ENCODE data around the gene GDI2. TPM values are rescaled to one million over a fixed set of nuclear protein-coding genes. Genes with fewer than 3 reads are reported as not detected.

GDI2 gene
- total RNA-seq, result 258 and 372 TPM in 2 replicates

DNA sequence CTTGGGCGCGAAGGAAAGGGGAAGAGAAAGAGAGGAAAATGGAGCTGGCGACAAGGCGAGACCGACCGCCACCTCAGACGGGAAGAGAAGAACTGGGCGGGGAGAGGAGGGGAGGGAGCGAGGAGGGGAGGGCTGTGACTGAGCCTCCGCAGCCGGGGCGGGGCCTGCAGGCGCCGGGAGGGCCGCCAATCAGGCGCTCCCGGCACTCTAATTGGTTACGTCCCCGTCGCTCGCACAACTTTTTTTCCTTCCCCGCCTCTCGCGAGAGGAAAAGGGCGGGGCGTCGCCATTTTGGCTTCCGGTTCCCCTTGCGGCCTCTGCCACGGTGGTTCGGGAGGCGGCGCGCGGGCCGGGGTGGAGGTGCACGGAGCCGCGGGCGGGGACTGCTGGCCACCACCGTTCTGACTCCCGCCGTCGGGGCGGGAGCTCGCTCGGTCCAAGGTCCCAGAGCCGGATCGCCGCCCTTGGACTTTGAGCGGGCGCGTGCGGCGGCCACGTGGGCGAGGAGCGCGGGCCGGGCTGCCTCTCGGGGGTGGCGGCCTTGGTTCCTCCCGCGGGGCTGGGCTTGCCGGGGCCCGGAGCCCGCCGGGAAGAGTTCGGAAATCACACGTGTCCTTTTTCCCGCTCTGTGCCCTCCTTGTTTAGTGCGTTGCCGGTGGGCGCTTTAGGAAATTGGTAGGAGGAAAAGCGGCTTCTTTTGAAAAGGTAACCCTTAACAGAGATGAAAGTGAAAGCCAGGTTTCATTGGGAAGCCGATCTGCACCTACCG lies at the start of gene GDI2:
Gene GDI2 (minus strand): TSS at position 94 of the 769 bp plus-strand sequence. CDS start 176 bp downstream, outside the sequence.

Other genes with a start within 250 kb of the GDI2 start
- 10.7 and 14.4 TPM in 2 replicates for gene ASB13, start 146.8 kb downstream of the GDI2 start, total RNA-seq
- gene TASOR2, start 128.6 kb downstream of the GDI2 start, total RNA-seq, result 38.3 and 41.1 TPM in 2 replicates
- gene ANKRD16, start 76.5 kb upstream of the GDI2 start, total RNA-seq, result 7.1 and 9.0 TPM in 2 replicates
- 62.3 and 62.8 TPM in 2 replicates for gene FBH1, start 76.8 kb upstream of the GDI2 start, total RNA-seq
- gene IL15RA, start 164.1 kb upstream of the GDI2 start, total RNA-seq, result 12.5 and 13.8 TPM in 2 replicates
- gene IL2RA, start 248.9 kb upstream of the GDI2 start, total RNA-seq, result not detected in 2 replicates

All from cardiac ventricle fibroblast (primary cell).